Body of pancreas (tissue), 4 donors: ENCODE results near the gene SLC2A2. TPM values are rescaled to one million over a fixed set of nuclear protein-coding genes. Genes with fewer than 3 reads are reported as not detected.

Experiments
- ATAC-seq: fragments of 150-250 bp; one replicate; pipeline ENCODE4 v1.9.1; 2016
- DNase-seq, 4 donors: peaks; one replicate each; pipeline ENCODE4 v3.0.0-alpha.2; 2019
- H3K27ac ChIP-seq, 4 donors: fragments of 200-600 bp; sonication (generic); 1 replicate in 3 of 4; 2 replicates in 1 of 4; pipeline versions ENCODE4 v1.5.1 to v1.6.1; 2016 to 2019; ENCODE audit warnings: mild to moderate bottlenecking in 1 of 4, mixed read lengths in 1 of 4, moderate library complexity in 1 of 4
- H3K27me3 ChIP-seq, 2 donors: fragments of 200-600 bp; sonication (generic); one replicate each; pipeline ENCODE4 v1.6.0; 2016; ENCODE audit warnings: mild to moderate bottlenecking in 1 of 2
- H3K36me3 ChIP-seq, 2 donors: fragments of 200-600 bp; sonication (generic); replicated peaks in 1 of 2; 2 replicates each; pipeline ENCODE4 v1.5.1; 2016; ENCODE audit warnings: low read depth in 2 of 2; ENCODE audit not compliant: insufficient read depth in 1 of 2
- H3K4me1 ChIP-seq: fragments of 200-600 bp; sonication (generic); one replicate; pipeline ENCODE4 v1.6.0; 2016
- H3K4me3 ChIP-seq, 2 donors: fragments of 200-600 bp; sonication (generic); 1 replicate in 1 of 2; 2 replicates in 1 of 2; pipeline ENCODE4 v1.5.1; 2016 to 2019
- H3K9me3 ChIP-seq, 3 donors: fragments of 200-600 bp; sonication (generic); 1 replicate in 2 of 3; 2 replicates in 1 of 3; pipeline ENCODE4 v1.5.1; 2016
- CTCF ChIP-seq, 7 experiments: fragments of 450-650 bp in 4 of 7; fragments of 200-600 bp in 3 of 7; sonication (generic) in 3 of 7; IDR thresholded peaks; one replicate each; pipeline ENCODE4 v1.5.1; 2016 to 2019; ENCODE audit warnings: antibody characterized with exemption in 7 of 7
- POLR2A ChIP-seq, 3 donors: fragments of 450-650 bp; IDR thresholded peaks; one replicate each; pipeline ENCODE4 v1.6.1; 2016; ENCODE audit warnings: antibody characterized with exemption in 3 of 3, mild to moderate bottlenecking in 2 of 3
- WGBS, 2 donors: methylation state at CpG; one replicate each; pipeline ENCODE4 v1.1.5; 2017; 5-methylcytosine and 5-hydroxymethylcytosine counted together
- intact Hi-C: fragments of 100-400 bp; cut with DNase I; formaldehyde crosslinking; loops from one replicate; pipeline ENCODE4 v1.15.1; 2023
- total RNA-seq, 2 donors: library from RNA; depleted of rRNA; stranded (reverse); fragments of >200 nt; gene quantifications; one replicate each; pipeline ENCODE4 v1.1.0, GENCODE V29; 2016

SLC2A2 gene
- total RNA-seq, 2 donors from 2014 or later, result 2.9 to 8.2 TPM

- intact Hi-C loops, result no loop called here
These were observed 64.7 kb downstream of the SLC2A2 start for GRCh38 chr3:170961616-170962400.

GRCh38 chr3:170959457-170959856 lies 67.1 kb downstream of the SLC2A2 start:
- ATAC-seq (no peak), DNase-seq (no peak)
- no peaks in the 10 kb centered on the region for H3K4me1 ChIP-seq
- no peak overlapping the region for H3K4me3 ChIP-seq
- no peaks in the 10 kb centered on the region for H3K27me3 ChIP-seq
- WGBS, 2 donors, result 77 to 78% methylated on average over 1 of the region's 1 CpG
- no peak for TF ChIP-seq CTCF (IDR thresholded peaks at IDR 0.05)
- TF ChIP-seq POLR2A (IDR thresholded peaks at IDR 0.05), result no peak
- H3K27ac ChIP-seq, result no peak overlapping the region
- intact Hi-C loops, result loop anchor here (10.0 kb wide), 1 partner anchor 205 kb away; no protein-coding TSS in a partner anchor
- no peaks in the 10 kb centered on the region for H3K9me3 ChIP-seq
- H3K36me3 ChIP-seq, result no peaks in the 10 kb centered on the region

More at GRCh38 chr3:170961616-170962400, 64.7 kb downstream of the SLC2A2 start:
- no peak overlapping the region for H3K27ac ChIP-seq
- ATAC-seq, result peak; percentile 53
- peak; percentile 18 to 77 (median 67) for TF ChIP-seq CTCF (IDR thresholded peaks at IDR 0.05)
- TF ChIP-seq POLR2A (IDR thresholded peaks at IDR 0.05), result no peak
- no peaks in the 10 kb centered on the region for H3K36me3 ChIP-seq
- no peak overlapping the region for H3K4me3 ChIP-seq
- no peaks in the 10 kb centered on the region for H3K9me3 ChIP-seq
- no peaks in the 10 kb centered on the region for H3K27me3 ChIP-seq
- DNase-seq, result peak in 2 of 4 donors; percentile 25 to 33
- WGBS, 2 donors, result 34 to 44% methylated on average over 4 of the region's 4 CpGs
- peaks cover 8% of the 10 kb centered on the region for H3K4me1 ChIP-seq

GRCh38 chr3:170956647-170957046 lies 69.9 kb downstream of the SLC2A2 start:
- intact Hi-C loops, result loop anchor here (10.0 kb wide), 1 partner anchor 208 kb away; no protein-coding TSS in a partner anchor
- TF ChIP-seq CTCF (IDR thresholded peaks at IDR 0.05) (no peak), POLR2A (IDR thresholded peaks at IDR 0.05) (no peak)
- DNase-seq (no peak), ATAC-seq (no peak)
- Histone ChIP-seq H3K4me1 (no peaks in the 10 kb centered on the region), H3K9me3 (no peaks in the 10 kb centered on the region), H3K36me3 (no peaks in the 10 kb centered on the region), H3K27ac (no peak overlapping the region), H3K4me3 (no peak overlapping the region), H3K27me3 (no peaks in the 10 kb centered on the region)

GRCh38 chr3:170953736-170954135 lies 72.8 kb downstream of the SLC2A2 start:
- Histone ChIP-seq H3K4me1 (no peaks in the 10 kb centered on the region), H3K9me3 (no peaks in the 10 kb centered on the region), H3K4me3 (no peak overlapping the region), H3K27ac (no peak overlapping the region), H3K36me3 (no peaks in the 10 kb centered on the region), H3K27me3 (no peaks in the 10 kb centered on the region)
- 82% methylated on average over 12 of the region's 12 CpGs for WGBS, 2 donors
- TF ChIP-seq CTCF (IDR thresholded peaks at IDR 0.05) (no peak), POLR2A (IDR thresholded peaks at IDR 0.05) (no peak)
- no peak for ATAC-seq
- DNase-seq, result no peak
- intact Hi-C loops, result loop anchor here (10.0 kb wide), 1 partner anchor 211 kb away; no protein-coding TSS in a partner anchor
